ENCODE data around the gene CCR5AS.
"Not testable (repeated sequence)": the region's sequence is repeated elsewhere in the genome, so short reads cannot be mapped to it uniquely, and the experiment has no call there.

Gene CCR5AS

GRCh38 chr3:46401579-46401978 lies 5.3 kb downstream of the CCR5AS start:
- DNase-seq, result no peak

GRCh38 chr3:46400846-46401245 lies 6.0 kb downstream of the CCR5AS start:
- no peak for DNase-seq

- no peak for DNase-seq
Observed at GRCh38 chr3:46400000-46400734, 6.7 kb downstream of the CCR5AS start.

GRCh38 chr3:46399557-46399956 lies 7.3 kb downstream of the CCR5AS start:
- no peak for DNase-seq

- DNase-seq, result no peak
Observed at GRCh38 chr3:46399098-46399497, 7.8 kb downstream of the CCR5AS start.

GRCh38 chr3:46398186-46398955 lies 8.5 kb downstream of the CCR5AS start:
- no peak for DNase-seq

- DNase-seq, result no peak
Observed at GRCh38 chr3:46397111-46397510, 9.8 kb downstream of the CCR5AS start.

- DNase-seq, result no peak
Observed at GRCh38 chr3:46395766-46396530, 10.9 kb downstream of the CCR5AS start.

- no peak for DNase-seq
Observed at GRCh38 chr3:46395210-46395661, 11.6 kb downstream of the CCR5AS start.

GRCh38 chr3:46393554-46394434 lies 13.1 kb downstream of the CCR5AS start:
- DNase-seq, result no peak

GRCh38 chr3:46393011-46393410 lies 13.9 kb downstream of the CCR5AS start:
- DNase-seq, result no peak

- DNase-seq, result not testable (repeated sequence)
Observed at GRCh38 chr3:46391526-46391925, 15.3 kb downstream of the CCR5AS start.

GRCh38 chr3:46389306-46389705 lies 17.6 kb downstream of the CCR5AS start:
- no peak for DNase-seq

GRCh38 chr3:46388847-46389246 lies 18.0 kb downstream of the CCR5AS start:
- not testable (repeated sequence) for DNase-seq

GRCh38 chr3:46386205-46386604 lies 20.7 kb downstream of the CCR5AS start:
- no peak for DNase-seq

GRCh38 chr3:46383951-46384330 lies 22.9 kb downstream of the CCR5AS start:
- no peak for DNase-seq

GRCh38 chr3:46383211-46383950 lies 23.5 kb downstream of the CCR5AS start:
- no peak for DNase-seq

GRCh38 chr3:46381625-46382024 lies 25.2 kb downstream of the CCR5AS start:
- no peak for DNase-seq

GRCh38 chr3:46380471-46381221 lies 26.2 kb downstream of the CCR5AS start:
- no peak for DNase-seq

GRCh38 chr3:46378426-46378942 lies 28.4 kb downstream of the CCR5AS start:
- DNase-seq, result peak; percentile 17 to 43

- no peak for DNase-seq
Observed at GRCh38 chr3:46375814-46376213, 31.1 kb downstream of the CCR5AS start.

Data from SHP77 (cell line).